ENCODE results near the gene RPL14.

The RPL14 gene

GRCh38 chr3:40445880-40446279 is 11.3 kb upstream of the RPL14 start:
- Histone ChIP-seq H3K79me2 (ENCODE audit: insufficient read depth, low read length) (no peaks in the 10 kb centered on the region), H3K9me2 (replicated peaks; ENCODE audit: insufficient read depth, low read length) (no peaks in the 10 kb centered on the region), H3K27me3 (ENCODE audit: low read length) (no peaks in the 10 kb centered on the region), H2AFZ (ENCODE audit: low read depth, low read length, severe bottlenecking) (no peak overlapping the region), H3K9ac (ENCODE audit: low read length) (no peak overlapping the region), H3K36me3 (ENCODE audit: low read length) (no peaks in the 10 kb centered on the region), H3K4me3 (ENCODE audit: insufficient read depth, low read length, poor library complexity, severe bottlenecking) (no peak overlapping the region), H4K20me1 (ENCODE audit: low read depth, low read length) (no peaks in the 10 kb centered on the region), H3K27ac (ENCODE audit: low read depth, low read length) (no peak overlapping the region), H3K9me3 (ENCODE audit: insufficient read depth, low read length) (no peaks in the 10 kb centered on the region), H3K4me2 (ENCODE audit: low read depth, low read length, poor library complexity, severe bottlenecking) (no peak overlapping the region), H3F3A (ENCODE audit: insufficient read depth) (no peaks in the 10 kb centered on the region)
- TF ChIP-seq EZH2phosphoT487 (conservative IDR thresholded peaks at IDR 0.05; ENCODE audit: low read length) (no peak), CTCF (IDR thresholded peaks at IDR 0.05; ENCODE audit: insufficient read depth, low read length, poor library complexity, severe bottlenecking) (no peak)

- H3F3A ChIP-seq (ENCODE audit: insufficient read depth), result no peaks in the 10 kb centered on the region
- H3K4me2 ChIP-seq (ENCODE audit: low read depth, low read length, poor library complexity, severe bottlenecking), result no peak overlapping the region
- no peaks in the 10 kb centered on the region for H3K9me2 ChIP-seq (replicated peaks; ENCODE audit: insufficient read depth, low read length)
- no peak overlapping the region for H3K4me3 ChIP-seq (ENCODE audit: insufficient read depth, low read length, poor library complexity, severe bottlenecking)
- no peaks in the 10 kb centered on the region for H3K9me3 ChIP-seq (ENCODE audit: insufficient read depth, low read length)
- no peak overlapping the region for H2AFZ ChIP-seq (ENCODE audit: low read depth, low read length, severe bottlenecking)
- TF ChIP-seq CTCF (IDR thresholded peaks at IDR 0.05; ENCODE audit: insufficient read depth, low read length, poor library complexity, severe bottlenecking), result no peak
- H3K79me2 ChIP-seq (ENCODE audit: insufficient read depth, low read length), result no peaks in the 10 kb centered on the region
- H3K9ac ChIP-seq (ENCODE audit: low read length), result no peak overlapping the region
- no peaks in the 10 kb centered on the region for H3K36me3 ChIP-seq (ENCODE audit: low read length)
- no peak overlapping the region for H3K27ac ChIP-seq (ENCODE audit: low read depth, low read length)
- H3K27me3 ChIP-seq (ENCODE audit: low read length), result no peaks in the 10 kb centered on the region
- H4K20me1 ChIP-seq (ENCODE audit: low read depth, low read length), result no peaks in the 10 kb centered on the region
Measured at GRCh38 chr3:40450438-40450837, 6.7 kb upstream of the RPL14 start.

GRCh38 chr3:40451551-40451950 is 5.6 kb upstream of the RPL14 start:
- H3K4me2 ChIP-seq (ENCODE audit: low read depth, low read length, poor library complexity, severe bottlenecking), result no peak overlapping the region

More at GRCh38 chr3:40451551-40451950, 5.6 kb upstream of the RPL14 start:
- H2AFZ ChIP-seq (ENCODE audit: low read depth, low read length, severe bottlenecking), result no peak overlapping the region
- no peaks in the 10 kb centered on the region for H3F3A ChIP-seq (ENCODE audit: insufficient read depth)
- H3K79me2 ChIP-seq (ENCODE audit: insufficient read depth, low read length), result no peaks in the 10 kb centered on the region
- TF ChIP-seq CTCF (IDR thresholded peaks at IDR 0.05; ENCODE audit: insufficient read depth, low read length, poor library complexity, severe bottlenecking), result no peak
- no peak for TF ChIP-seq EZH2phosphoT487 (conservative IDR thresholded peaks at IDR 0.05; ENCODE audit: low read length)
- H3K4me3 ChIP-seq (ENCODE audit: insufficient read depth, low read length, poor library complexity, severe bottlenecking), result no peak overlapping the region
- no peaks in the 10 kb centered on the region for H3K27me3 ChIP-seq (ENCODE audit: low read length)
- no peak overlapping the region for H3K9ac ChIP-seq (ENCODE audit: low read length)
- no peaks in the 10 kb centered on the region for H3K36me3 ChIP-seq (ENCODE audit: low read length)
- no peaks in the 10 kb centered on the region for H3K9me2 ChIP-seq (replicated peaks; ENCODE audit: insufficient read depth, low read length)
- no peaks in the 10 kb centered on the region for H4K20me1 ChIP-seq (ENCODE audit: low read depth, low read length)
- no peak overlapping the region for H3K27ac ChIP-seq (ENCODE audit: low read depth, low read length)
- H3K9me3 ChIP-seq (ENCODE audit: insufficient read depth, low read length), result no peaks in the 10 kb centered on the region
